ENCODE data around the gene VAV2. TPM values are rescaled to one million over a fixed set of nuclear protein-coding genes. Genes with fewer than 3 reads are reported as not detected.

VAV2 gene
- total RNA-seq, 3 donors from 2014 or later (not counting 1 experiment from before 2014, with no cell fraction given), result 3.9 to 5.1 (median 4.8) TPM

GRCh38 chr9:133851693-133852092 is 140.4 kb downstream of the VAV2 start:
- no peak for DNase-seq

GRCh38 chr9:133850937-133851336 is 141.2 kb downstream of the VAV2 start:
- no peak overlapping the region for H3K27ac Mint-ChIP-seq

More at GRCh38 chr9:133851693-133852092, 140.4 kb downstream of the VAV2 start:
- no peak overlapping the region for H3K4me3 ChIP-seq (ENCODE audit: low read length)
- H3K27ac Mint-ChIP-seq, result no peak overlapping the region
- no peak overlapping the region for H3K27ac ChIP-seq (ENCODE audit: low read length)
- H3K4me1 Mint-ChIP-seq, result peaks cover 0 to 5% of the 10 kb centered on the region in 2 donors
- no peaks in the 10 kb centered on the region for H3K36me3 Mint-ChIP-seq
- H3K36me3 ChIP-seq (ENCODE audit: control insufficient read depth, insufficient read depth, low read length), result no peaks in the 10 kb centered on the region
- no peaks in the 10 kb centered on the region for H3K27me3 Mint-ChIP-seq (ENCODE audit: low read depth in 2 of 2)
- intact Hi-C loops (cut with micrococcal nuclease), result no loop called here
- H3K4me3 Mint-ChIP-seq, result no peak overlapping the region
- no peak for ATAC-seq
- WGBS (ENCODE audit: insufficient coverage), result 84% methylated on average over 1 of the region's 1 CpG
- no peak for TF ChIP-seq CTCF (IDR thresholded peaks at IDR 0.05)
- H3K9me3 ChIP-seq (ENCODE audit: control insufficient read depth, insufficient read depth, low read length), result no peaks in the 10 kb centered on the region
- H3K27me3 ChIP-seq (ENCODE audit: control insufficient read depth, insufficient read depth, low read length), result no peaks in the 10 kb centered on the region
- no peaks in the 10 kb centered on the region for H3K9me3 Mint-ChIP-seq
- H3K4me1 ChIP-seq (ENCODE audit: control insufficient read depth, insufficient read depth, low read length), result peaks cover 16% of the 10 kb centered on the region

GRCh38 chr9:133850161-133850560 is 142.0 kb downstream of the VAV2 start:
- H3K36me3 Mint-ChIP-seq, result no peaks in the 10 kb centered on the region
- H3K4me1 Mint-ChIP-seq, result peaks cover 0 to 5% of the 10 kb centered on the region in 2 donors
- no peaks in the 10 kb centered on the region for H3K9me3 Mint-ChIP-seq
- intact Hi-C loops (cut with micrococcal nuclease), result no loop called here
- no peak overlapping the region for H3K4me3 Mint-ChIP-seq
- no peaks in the 10 kb centered on the region for H3K9me3 ChIP-seq (ENCODE audit: control insufficient read depth, insufficient read depth, low read length)
- WGBS (ENCODE audit: insufficient coverage), result 88% methylated on average over 9 of the region's 9 CpGs
- peaks cover 8% of the 10 kb centered on the region for H3K4me1 ChIP-seq (ENCODE audit: control insufficient read depth, insufficient read depth, low read length)
- H3K4me3 ChIP-seq (ENCODE audit: low read length), result no peak overlapping the region
- H3K27me3 ChIP-seq (ENCODE audit: control insufficient read depth, insufficient read depth, low read length), result no peaks in the 10 kb centered on the region
- DNase-seq (no peak), ATAC-seq (no peak)
- TF ChIP-seq CTCF (IDR thresholded peaks at IDR 0.05), result no peak
- no peak overlapping the region for H3K27ac Mint-ChIP-seq
- no peak overlapping the region for H3K27ac ChIP-seq (ENCODE audit: low read length)
- no peaks in the 10 kb centered on the region for H3K36me3 ChIP-seq (ENCODE audit: control insufficient read depth, insufficient read depth, low read length)
- H3K27me3 Mint-ChIP-seq (ENCODE audit: low read depth in 2 of 2), result no peaks in the 10 kb centered on the region

More at GRCh38 chr9:133850937-133851336, 141.2 kb downstream of the VAV2 start:
- Mint-ChIP-seq H3K4me3 (no peak overlapping the region), H3K27me3 (ENCODE audit: low read depth in 2 of 2) (no peaks in the 10 kb centered on the region), H3K9me3 (no peaks in the 10 kb centered on the region), H3K36me3 (no peaks in the 10 kb centered on the region), H3K4me1 (peaks cover 0 to 5% of the 10 kb centered on the region in 2 donors)
- H3K36me3 ChIP-seq (ENCODE audit: control insufficient read depth, insufficient read depth, low read length), result no peaks in the 10 kb centered on the region
- intact Hi-C loops (cut with micrococcal nuclease), result no loop called here
- no peaks in the 10 kb centered on the region for H3K9me3 ChIP-seq (ENCODE audit: control insufficient read depth, insufficient read depth, low read length)
- TF ChIP-seq CTCF (IDR thresholded peaks at IDR 0.05), result no peak
- no peak overlapping the region for H3K27ac ChIP-seq (ENCODE audit: low read length)
- H3K4me1 ChIP-seq (ENCODE audit: control insufficient read depth, insufficient read depth, low read length), result peaks cover 11% of the 10 kb centered on the region
- 88% methylated on average over 7 of the region's 7 CpGs for WGBS (ENCODE audit: insufficient coverage)
- DNase-seq (no peak), ATAC-seq (no peak)
- H3K4me3 ChIP-seq (ENCODE audit: low read length), result no peak overlapping the region
- H3K27me3 ChIP-seq (ENCODE audit: control insufficient read depth, insufficient read depth, low read length), result no peaks in the 10 kb centered on the region

GRCh38 chr9:133849110-133849670 is 142.9 kb downstream of the VAV2 start:
- Histone ChIP-seq H3K4me1 (ENCODE audit: control insufficient read depth, insufficient read depth, low read length) (peaks cover under 1% of the 10 kb centered on the region), H3K4me3 (ENCODE audit: low read length) (no peak overlapping the region), H3K27me3 (ENCODE audit: control insufficient read depth, insufficient read depth, low read length) (no peaks in the 10 kb centered on the region), H3K9me3 (ENCODE audit: control insufficient read depth, insufficient read depth, low read length) (no peaks in the 10 kb centered on the region), H3K27ac (ENCODE audit: low read length) (no peak overlapping the region), H3K36me3 (ENCODE audit: control insufficient read depth, insufficient read depth, low read length) (no peaks in the 10 kb centered on the region)
- no peak for ATAC-seq
- peaks cover 0 to 4% of the 10 kb centered on the region in 2 donors for H3K4me1 Mint-ChIP-seq
- no peak for TF ChIP-seq CTCF (IDR thresholded peaks at IDR 0.05)
- intact Hi-C loops (cut with micrococcal nuclease), result no loop called here
- no peak for DNase-seq
- no peak overlapping the region for H3K27ac Mint-ChIP-seq
- no peaks in the 10 kb centered on the region for H3K36me3 Mint-ChIP-seq
- no peaks in the 10 kb centered on the region for H3K9me3 Mint-ChIP-seq
- no peak overlapping the region for H3K4me3 Mint-ChIP-seq
- 93% methylated on average over 16 of the region's 16 CpGs for WGBS (ENCODE audit: insufficient coverage)
- no peaks in the 10 kb centered on the region for H3K27me3 Mint-ChIP-seq (ENCODE audit: low read depth in 2 of 2)
